ENCODE measurements around the gene NINJ1.
"Not testable (repeated sequence)": the region's sequence is repeated elsewhere in the genome, so short reads cannot be mapped to it uniquely, and the experiment has no call there.

The NINJ1 gene

DNA sequence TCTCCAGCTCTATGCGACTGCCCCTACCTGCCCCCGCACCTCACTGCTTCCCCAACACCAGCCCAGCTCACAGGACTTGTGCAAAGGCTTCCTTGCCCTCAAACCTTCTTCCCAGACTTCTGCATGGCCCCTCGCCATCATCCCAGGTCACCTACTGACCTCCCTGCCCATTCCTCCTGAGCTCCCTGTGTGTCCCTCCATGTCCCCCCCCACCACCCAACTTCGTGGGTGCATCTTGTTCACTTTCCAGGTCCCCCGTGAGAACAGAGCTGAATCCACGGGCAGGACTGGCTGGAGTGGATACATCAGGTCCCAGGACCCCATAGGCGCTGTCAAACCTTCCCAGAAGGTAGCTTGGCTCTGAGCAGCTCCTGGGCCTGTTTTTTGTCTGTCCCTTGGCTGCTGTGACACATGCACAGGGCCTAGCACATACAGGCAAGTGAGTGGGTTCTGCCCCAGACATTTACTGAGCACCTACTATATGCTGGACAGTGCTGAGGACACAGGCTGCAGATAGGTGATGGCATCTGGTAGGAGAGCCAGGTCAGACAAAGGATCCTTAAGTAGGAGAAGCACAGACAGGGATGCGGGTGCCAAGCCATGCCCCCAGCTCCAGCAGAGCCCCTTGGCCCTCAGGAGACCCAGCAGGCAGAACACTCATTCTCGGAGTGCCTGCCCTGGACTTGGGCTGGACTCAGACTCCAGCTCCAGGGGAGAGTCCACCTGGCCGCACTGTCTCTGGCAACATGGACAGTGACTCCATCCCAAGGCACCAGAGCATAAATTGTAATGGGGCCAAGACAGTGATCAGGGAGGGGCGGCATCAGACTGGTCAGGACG lies 15.0 kb downstream of the NINJ1 start:
- no peak for DNase-seq (ENCODE audit: low read depth)

DNA sequence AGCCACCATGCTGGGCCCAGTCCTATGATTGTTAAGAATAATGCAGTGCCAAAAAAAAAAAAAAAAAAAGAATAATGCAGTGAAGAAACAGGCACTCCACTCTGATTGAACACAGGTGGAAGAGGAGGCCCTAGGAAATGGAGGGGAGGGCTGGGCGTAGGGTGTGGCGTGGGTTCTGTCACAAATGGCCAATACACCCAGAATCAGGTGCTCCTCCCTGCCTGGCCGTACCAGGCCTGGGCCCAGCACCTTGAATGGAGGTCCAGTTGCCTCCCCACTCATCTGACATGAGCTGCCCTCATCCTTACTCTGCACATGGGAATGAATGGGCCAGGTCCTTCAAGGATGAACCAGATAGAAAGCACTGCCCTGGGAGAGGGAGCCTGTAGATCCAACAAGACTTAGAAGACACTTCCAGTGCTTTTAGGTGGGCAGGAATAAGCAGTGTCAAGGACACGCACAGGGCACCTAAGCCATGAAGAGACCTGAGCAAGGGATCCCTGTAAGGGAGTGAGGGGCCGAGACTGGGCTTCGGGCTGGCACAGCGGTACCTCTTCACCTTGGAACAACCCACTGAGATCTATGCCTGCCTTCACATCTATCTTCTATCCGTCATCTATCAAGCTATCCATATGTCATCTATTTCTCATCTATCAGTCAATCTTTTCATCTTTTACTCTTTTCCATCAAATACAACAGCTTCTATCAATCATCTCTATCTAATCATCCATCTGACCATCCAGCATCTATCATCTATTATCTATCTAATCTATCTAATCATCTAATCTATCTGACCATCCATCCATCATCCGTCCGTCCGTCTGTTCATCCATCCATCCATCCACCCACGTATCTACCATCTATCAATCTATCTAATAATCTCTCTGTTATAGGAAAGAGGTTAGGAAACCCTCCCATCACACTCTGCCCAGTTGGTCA lies 15.9 kb downstream of the NINJ1 start:
- DNase-seq (ENCODE audit: low read depth) = no peak

DNA sequence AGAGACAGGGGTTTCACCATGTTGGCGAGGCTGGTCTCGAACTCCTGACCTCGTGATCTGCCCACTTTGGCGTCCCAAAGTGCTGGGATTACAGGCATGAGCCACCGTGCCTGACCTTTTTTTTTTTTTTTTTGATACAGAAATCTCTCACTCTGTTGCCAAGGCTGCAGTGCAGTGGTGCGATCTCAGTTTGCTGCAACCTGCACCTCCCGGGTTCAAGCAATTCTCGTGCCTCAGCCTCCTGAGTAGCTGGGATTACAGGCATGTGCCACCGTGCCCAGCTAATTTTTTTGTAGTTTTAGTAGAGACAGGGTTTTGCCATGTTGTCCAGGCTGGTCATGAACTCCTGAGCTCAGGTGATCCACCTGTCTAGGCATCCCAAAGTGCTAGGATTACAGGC lies 16.5 kb downstream of the NINJ1 start:
- not testable (repeated sequence) for DNase-seq (ENCODE audit: low read depth)

DNA sequence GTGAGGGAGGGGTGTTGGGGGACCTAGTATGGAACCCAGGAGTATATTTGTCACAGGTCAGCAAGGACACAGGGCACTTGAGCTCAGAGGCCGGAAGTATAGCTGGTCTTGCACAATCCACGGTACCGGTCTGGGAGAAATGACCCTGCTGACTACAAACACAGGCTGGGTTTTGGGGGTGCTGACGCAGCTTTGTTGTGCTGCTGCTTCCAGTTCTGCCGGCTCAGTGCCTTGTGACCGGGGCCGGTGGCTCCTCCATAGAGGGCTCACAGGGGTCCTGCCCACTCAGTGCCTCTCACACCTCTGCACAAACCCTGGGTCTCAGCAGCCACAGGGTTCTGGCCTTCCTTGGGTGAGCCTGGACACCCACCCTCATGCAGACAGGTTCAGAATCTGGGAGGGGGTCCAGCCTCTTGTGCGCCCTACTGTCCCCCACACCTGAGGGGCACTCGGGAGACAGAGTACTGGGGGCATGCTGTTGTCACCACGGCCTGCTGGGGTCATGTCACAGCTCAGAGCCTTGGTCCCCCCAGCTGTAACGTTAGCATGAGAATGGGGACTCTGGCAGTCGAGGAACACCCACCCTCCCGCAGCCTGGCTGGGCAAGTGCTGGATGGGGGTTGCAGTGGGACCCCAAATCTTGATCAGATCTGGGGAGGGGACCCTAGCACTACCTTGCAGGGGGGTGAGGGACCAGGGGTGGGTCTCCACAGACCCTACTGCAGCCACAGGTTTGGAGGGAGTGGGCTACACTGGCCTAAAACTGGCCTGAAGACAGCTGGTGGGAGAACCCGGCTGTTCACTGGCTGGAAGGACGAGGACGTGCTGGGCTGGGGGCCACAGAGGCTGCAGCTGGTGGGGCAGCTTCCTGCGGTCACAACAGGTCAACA lies 17.7 kb downstream of the NINJ1 start:
- DNase-seq (ENCODE audit: low read depth) = peak; percentile 47

DNA sequence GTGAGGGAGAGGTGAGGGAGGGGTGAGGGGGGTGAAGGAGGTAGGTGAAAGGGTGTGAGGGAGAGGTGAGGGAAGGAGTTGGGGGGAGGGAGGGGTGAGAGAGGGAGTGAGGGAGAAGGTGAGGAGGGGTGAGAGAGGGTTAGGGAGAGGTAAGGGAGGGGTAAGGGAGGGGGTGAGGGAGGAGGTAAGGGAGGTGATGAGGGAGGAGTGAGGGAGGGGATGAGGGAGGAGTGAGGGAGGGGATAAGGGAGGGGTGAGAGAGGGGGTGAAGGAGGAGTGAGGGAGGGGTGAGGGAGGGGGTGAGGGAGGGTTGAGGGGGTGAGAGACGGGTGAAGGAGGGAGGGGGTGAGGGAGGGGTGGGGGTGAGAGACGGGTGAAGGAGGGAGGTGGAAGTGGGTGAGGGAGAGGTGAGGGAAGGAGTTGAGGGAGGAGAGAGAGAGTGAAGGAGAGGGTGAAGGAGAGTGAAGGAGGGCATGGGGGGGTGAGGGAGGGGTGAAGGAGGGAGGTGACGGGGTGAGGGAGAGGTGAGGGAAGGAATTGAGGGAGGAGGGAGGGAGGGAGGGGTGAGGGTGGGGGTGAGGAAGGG lies 18.5 kb downstream of the NINJ1 start:
- DNase-seq (ENCODE audit: low read depth) = no peak

DNA sequence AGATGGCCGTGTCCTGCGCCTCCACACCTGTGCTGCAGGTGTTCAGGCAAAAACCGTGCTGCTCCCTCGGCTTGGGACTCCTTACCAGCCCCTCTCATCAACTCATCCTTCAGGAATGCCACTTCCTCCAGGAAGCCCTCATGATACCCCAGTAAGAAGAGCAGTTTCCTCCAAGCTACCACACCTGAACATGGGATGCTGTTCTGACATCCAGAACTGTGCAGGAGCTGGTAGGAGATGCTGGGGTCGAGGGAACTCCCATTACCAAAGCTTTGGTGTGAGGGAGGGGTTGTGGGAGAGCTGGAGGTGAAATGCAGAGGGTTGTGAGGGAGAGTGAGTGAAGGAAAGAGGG lies 19.1 kb downstream of the NINJ1 start:
- DNase-seq (ENCODE audit: low read depth) = no peak

DNA sequence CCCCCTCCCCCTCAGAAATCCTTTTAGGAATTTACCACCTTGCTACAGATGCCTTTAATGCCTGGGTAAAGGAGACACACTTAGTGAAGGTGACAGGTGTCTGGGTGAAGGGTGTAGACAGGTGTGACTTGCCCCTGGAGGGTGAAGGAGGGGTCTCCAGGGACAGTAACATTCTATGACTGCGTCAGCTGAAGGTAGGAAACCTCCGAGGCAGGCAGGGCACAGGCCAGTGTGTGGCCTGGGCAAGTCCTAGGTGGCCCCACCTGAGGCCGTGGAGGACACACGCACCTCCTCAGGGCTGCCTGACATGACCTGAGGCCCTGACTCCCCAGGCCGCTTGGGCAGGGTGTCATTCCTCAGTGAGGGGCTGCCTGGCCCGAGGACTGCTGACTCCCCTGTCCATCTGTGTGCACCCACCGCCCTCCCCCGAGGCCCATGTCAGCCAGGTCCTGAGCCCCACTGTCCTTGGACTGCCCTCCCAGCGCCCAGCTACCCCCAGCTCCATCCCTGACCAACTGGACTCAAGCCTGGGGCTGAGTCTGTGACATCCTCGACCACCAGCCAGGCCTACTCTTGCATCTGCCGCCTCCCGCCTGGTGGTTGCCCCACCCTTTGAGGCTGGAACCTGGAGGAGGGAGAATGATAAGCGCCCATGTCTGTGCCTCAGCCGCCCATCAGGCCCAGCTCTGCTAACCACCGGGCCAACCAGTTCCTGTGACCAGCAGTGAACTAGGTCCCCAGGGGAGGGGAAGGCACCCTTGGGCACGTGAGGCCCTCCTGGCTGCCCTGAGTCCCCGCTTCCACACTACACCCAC lies 19.7 kb downstream of the NINJ1 start:
- DNase-seq (ENCODE audit: low read depth) = no peak

DNA sequence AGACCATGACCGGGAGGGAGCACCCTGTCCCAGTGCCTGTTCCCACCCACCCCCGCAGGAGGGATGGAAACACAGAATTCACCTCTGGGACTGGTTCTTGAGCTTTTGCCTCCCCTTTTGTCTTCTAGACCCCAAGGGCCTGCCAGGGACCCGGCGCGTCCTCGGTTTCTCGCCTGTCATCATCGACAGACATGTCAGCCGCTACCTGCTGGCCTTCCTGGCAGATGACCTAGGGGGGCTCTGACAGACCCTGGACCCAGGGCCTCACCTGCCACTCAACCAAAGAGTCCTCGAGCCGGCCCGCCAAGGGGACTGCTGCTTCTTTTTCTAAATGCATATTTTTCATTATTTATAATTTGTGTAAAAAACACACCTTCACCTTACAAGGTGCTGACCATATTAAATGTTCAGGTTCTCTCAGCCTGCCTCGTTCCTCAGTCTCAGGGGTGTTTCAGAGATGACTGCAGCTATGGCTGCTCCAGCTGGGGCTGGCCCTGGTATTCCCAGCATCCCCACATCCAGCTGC lies 21.1 kb downstream of the NINJ1 start:
- no peak for DNase-seq (ENCODE audit: low read depth)

DNA sequence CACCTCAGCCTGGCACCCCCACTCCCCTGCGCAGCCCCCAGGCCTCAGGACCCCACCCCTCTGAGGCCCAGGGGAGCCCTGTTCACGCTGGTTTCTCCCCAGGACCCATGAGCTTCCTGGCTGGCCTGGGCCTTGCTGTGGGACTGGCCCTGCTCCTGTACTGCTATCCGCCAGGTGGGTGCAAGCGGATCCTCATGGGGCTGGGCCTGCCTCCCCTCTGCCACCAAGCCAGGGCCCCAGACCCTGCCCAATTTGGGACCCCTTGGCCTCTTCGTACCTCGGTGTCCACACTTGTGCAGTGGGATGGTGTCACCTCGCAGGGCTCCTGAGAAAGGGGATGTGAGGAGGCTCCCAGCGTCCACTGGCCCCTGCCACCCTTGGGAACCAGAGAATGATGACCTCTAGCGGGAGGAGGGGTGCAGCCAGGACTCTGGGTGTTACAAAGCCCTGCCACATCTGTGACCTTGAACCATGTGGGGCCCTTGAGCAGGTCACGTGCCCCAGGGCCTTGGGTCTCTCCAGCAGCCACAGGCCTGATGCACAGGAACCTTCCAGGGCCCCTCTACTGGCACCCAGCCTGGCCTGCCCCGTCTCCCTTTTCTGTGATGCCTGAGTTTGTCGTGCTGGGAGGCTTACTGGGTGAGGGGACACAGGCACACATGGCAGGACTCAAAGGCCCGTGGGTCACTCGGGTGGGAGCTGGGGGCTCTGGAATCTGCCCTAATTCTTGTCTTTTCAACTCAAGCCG lies 21.8 kb downstream of the NINJ1 start:
- no peak for DNase-seq (ENCODE audit: low read depth)

DNA sequence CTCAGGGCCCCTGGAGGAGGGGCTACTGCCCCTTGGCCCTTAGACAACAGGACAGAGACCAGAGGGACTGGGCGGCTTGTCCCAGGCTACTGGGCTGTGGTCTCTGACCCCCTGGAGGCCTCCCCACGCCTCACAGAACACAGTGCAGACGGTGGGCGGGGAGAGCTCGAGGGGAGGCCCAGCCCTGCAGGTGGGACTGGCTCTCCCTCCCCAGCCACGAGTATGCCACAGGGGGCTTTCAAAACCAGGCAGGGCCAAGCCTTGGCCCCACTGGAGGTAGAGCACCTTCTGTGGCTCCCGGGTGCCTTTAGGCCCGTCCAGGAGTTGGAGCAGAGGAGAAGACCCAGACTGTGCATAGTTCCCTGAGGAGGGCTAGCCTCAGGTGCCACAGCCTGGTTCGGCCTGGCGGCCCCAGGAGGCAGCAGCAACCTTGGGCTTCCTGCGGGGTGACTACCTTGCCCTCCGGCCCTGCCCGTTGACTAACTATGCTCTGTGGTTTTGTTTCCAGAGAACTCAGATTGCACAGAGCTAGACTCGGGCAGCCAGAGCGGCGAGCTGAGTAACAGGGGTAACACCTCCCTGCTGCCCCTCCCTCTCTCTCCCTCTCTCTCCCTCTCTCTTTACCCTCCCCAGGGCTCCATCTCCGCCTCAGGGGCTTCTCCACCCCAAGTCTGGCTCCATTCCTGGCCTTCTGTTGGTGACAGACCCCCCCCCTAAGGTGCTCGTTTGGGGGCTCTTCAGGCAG lies 22.5 kb downstream of the NINJ1 start:
- DNase-seq (ENCODE audit: low read depth) = no peak

DNA sequence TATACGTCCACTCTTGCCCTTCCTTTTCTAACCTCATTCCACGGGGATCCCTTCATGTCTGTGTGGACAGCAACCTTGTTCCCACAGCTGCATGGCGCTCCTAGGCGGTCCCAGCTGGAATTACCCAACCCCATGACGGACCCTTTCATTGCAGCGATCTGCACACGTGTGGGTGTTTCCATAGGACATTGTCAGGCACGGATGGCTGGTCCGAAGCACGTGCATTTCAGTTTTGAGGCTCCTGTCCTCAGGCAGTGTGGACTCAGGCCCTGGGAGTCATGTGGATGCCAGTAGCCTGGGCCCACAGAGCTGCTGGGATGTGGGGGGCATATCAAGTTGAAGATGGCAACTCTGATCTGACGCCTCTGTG lies 23.1 kb downstream of the NINJ1 start:
- DNase-seq (ENCODE audit: low read depth) = no peak

DNA sequence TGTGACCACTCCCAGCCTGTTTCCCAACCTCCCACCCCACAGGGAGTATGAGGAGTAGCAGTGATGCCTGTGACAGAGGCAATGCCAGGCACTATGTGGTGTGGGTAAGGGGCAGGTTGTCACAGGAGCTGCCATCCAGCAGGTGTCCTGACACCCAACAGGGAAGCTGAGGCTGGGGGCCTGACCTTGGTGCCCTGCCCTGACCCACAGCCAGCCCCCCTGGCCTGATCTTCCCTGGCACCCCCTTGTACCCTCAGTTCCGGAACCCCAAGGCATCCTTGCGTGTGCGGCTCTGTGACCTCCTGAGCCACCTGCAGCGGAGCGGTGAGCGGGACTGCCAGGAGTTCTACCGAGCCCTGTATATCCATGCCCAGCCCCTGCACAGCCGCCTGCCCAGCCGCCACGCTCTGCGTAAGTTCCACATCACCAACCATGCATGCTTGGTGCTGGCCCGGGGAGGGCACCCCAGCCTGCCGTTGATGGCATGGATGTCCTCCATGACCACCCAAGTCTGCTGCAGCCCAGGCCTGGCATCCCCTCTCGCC lies 23.7 kb downstream of the NINJ1 start:
- DNase-seq (ENCODE audit: low read depth) = no peak

DNA sequence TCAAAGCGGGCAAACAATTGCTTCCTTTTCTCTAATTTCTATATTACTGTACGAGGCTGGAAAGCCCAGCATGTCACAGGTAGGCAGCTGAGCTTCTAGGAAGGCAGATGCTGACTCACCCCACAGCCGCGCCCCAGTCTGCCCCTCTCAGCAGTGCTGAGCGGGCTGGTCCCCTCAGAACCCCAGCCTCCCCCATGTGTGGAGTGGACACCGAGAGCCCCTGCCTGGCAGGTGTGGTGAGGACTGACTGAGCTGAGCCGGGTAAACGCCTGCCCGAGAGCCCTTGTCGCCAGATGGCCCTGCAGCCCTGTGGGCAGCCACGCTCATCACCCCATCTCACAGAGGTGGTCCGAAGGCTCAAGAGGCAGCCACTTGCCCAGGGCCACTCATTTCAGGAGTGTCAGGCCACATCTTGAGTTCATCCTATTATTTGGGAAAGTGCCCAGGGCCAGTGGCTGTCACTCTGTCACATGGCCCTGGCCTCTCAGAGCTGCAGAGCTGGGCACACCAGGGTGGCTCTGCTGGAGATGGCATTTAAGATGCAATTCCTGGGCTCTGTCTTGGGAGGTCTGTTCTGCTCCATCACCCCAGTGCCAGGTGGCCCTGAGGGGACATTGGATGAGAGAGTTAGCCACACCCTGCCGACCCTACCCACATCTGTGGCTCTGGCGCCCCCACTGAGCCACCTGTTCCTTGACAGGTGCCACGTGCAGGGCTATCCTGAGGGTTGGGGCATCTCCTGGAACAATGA lies 25.6 kb downstream of the NINJ1 start:
- no peak for DNase-seq (ENCODE audit: low read depth)

DNA sequence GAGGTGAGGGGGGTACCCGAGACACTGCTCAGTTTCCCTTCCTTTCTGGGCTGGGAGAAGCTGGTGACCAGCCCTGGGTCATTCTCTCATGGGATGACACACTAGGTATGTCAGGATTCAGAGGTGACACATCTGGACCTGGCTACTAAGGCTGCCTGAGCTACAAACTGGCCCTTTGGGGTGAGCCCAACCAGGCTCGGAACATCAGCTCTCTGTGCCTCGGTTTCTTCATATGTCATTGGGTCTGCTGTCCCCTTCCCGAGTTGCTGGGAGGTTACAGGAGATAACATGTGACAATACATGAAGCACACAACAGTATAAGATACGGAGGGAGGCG lies 26.3 kb downstream of the NINJ1 start:
- DNase-seq (ENCODE audit: low read depth) = no peak

DNA sequence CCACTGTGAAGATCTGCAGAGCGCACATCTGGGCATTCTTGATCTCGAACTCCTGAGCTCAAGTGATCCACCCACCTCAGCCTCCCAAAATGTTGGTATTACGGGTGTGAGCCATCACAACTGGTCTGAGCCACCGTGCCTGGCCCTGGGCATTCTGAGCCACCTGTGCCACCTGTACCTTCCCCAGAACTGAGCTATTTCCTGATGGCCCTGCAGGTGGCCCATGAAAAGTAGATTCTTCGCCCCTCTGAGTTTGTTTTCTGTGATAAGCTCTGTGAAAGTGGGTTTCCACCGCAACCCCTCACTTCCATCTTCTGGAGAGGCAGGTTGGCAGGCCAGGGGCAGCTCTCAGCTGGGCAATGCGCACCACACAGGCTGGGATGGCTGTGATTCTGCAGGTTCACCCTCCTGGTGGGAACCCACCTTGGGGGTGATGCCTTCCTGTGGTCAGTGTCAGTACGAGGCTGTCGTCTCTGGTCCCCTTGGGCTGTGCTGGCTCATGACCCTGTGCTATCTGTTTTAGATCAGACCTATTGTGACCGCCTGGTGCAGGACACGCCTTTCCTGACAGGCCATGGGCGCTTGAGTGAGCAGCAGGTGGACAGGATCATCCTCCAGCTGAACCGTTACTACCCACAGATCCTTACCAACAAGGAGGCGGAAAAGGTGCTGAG lies 26.8 kb downstream of the NINJ1 start:
- no peak for DNase-seq (ENCODE audit: low read depth)

DNA sequence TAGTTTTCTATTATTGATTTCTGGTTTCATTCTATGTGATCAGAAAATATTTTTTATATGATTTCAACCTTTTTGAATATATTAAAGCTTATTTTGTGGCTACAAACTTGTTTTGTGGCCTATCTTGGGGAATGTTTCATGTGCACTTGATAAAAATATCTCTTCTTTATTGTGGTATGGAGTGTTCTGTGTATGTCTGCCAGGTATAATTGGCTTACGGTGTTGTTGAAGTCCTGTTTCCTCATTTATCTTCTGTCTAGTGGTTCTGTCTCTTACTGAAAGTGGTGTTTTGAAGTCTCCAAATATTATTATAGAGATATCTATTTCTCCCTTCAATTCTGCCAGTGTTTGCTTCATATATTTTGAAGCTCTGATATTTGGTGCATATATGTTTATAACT lies 28.4 kb downstream of the NINJ1 start:
- no peak for DNase-seq (ENCODE audit: low read depth)

DNA sequence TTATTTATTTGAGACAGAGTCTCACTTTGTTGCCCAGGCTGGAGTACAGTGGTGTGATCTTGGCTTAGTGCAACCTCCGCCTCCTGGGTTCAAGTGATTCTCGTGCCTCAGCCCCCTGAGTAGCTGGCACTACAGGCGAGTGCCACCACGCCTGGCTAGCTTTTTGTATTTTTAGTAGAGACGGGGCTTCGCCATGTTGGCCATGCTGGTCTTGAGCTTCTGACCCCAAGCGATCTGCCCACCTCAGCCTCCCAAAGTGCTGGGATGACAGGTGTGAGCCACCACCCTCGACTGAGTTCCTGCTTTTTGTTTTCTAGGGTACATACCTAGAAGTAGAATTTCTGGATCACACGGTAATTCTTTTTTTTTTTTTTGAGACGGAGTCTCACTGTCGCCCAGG lies 33.0 kb downstream of the NINJ1 start:
- DNase-seq (ENCODE audit: low read depth) = not testable (repeated sequence)

DNA sequence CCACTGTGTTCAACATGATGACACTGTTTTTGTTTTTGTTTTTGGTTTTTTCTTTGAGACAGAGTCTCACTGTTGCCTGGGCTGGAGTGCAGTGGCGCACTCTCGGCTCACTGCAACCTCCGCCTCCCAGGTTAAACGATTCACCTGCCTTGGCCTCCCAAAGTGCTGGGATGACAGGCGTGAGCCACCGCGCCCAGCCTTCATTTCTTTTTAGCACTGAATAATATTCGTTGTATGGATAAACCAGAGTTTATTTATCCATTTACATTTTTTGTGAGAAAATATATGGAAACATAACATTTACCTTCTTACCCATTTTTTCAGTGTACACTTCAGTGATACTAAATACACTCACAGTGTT lies 33.8 kb downstream of the NINJ1 start:
- DNase-seq (ENCODE audit: low read depth) = no peak
